HCT116 (cell line): ENCODE measurements around the gene TRAF3. TPM values are rescaled to one million over a fixed set of nuclear protein-coding genes. Genes with fewer than 3 reads are reported as not detected.

Source experiments
- ATAC-seq: fragments of 200-7000 bp; cut with Tn5 transposase; 2 replicates; pipeline ENCODE4 v1.9.1; 2020; ENCODE audit warnings: mild to moderate bottlenecking, moderate library complexity
- BruUV-seq: library from RNA; stranded (reverse); fragments of 400-500 nt; replicated peaks from 2 replicates; lab custom pipeline; 2021; lab: Mats Ljungman, UMichigan
- CTCF ChIA-PET: fragments of 300-600 bp; sonication (Branson Sonifier 250); formaldehyde crosslinking; loops from one replicate; lab custom pipeline; 2021; ENCODE audit warnings: antibody characterized with exemption; lab: Charles Lee
- POLR2A ChIA-PET: fragments of 300-600, 350-600 bp; sonication (Branson Sonifier 250); formaldehyde crosslinking; loops from one replicate; lab custom pipeline; 2021; ENCODE audit warnings: antibody characterized with exemption; lab: Charles Lee
- RAD21 ChIA-PET, 2 experiments: fragments of 300-600 bp; sonication (Branson Sonifier 250); formaldehyde crosslinking; loops; one replicate each; lab custom pipeline; 2023; ENCODE audit warnings: low total read pairs in 2 of 2; ENCODE audit not compliant: uncharacterized antibody in 2 of 2, unreplicated experiment in 2 of 2, low non-redundant PET in 1 of 2; lab: Charles Lee
- DNase-seq: peaks from one replicate; pipeline ENCODE4 v3.0.0-alpha.2; 2010; ENCODE audit warnings: low read depth, low spot score
- H2AFZ ChIP-seq: fragments of 200-600 bp; shearing (Covaris generic), sonication (generic); 2 replicates; pipeline ENCODE4 v1.6.1; 2017; ENCODE audit warnings: low read depth, mixed run types, mixed read lengths, antibody characterized with exemption, low read length; ENCODE audit not compliant: poor library complexity, severe bottlenecking
- H3K27ac ChIP-seq: 2 replicates; pipeline ENCODE4 v1.5.1; 2012; ENCODE audit warnings: low read depth, low read length
- H3K27me3 ChIP-seq: fragments of 200-600 bp; sonication (generic); 2 replicates; pipeline ENCODE4 v1.6.1; 2016; ENCODE audit warnings: mixed run types, low read length, mixed read lengths; ENCODE audit not compliant: insufficient read depth
- H3K36me3 ChIP-seq, 2 experiments: fragments of 200-500 bp in 1 of 2; fragments of 200-600 bp in 1 of 2; sonication (Bioruptor generic) in 1 of 2; sonication (generic) in 1 of 2; 2 replicates each; pipeline versions ENCODE4 v1.5.1 to v1.6.1; 2014 to 2016; ENCODE audit warnings: low read length in 2 of 2, inconsistent platforms in 1 of 2, mixed read lengths in 1 of 2, mixed run types in 1 of 2; ENCODE audit not compliant: insufficient read depth in 2 of 2, control insufficient read depth in 1 of 2
- H3K4me1 ChIP-seq, 2 experiments: fragments of 200-600 bp in 1 of 2; sonication (generic) in 1 of 2; 2 replicates each; pipeline versions ENCODE4 v1.5.1 to v1.6.1; 2012 to 2017; ENCODE audit warnings: low read length in 2 of 2, inconsistent platforms in 1 of 2, mild to moderate bottlenecking in 1 of 2, mixed read lengths in 1 of 2, mixed run types in 1 of 2, moderate library complexity in 1 of 2; ENCODE audit not compliant: insufficient read depth in 2 of 2, control insufficient read depth in 1 of 2
- H3K4me2 ChIP-seq: fragments of 200-600 bp; sonication (generic); 2 replicates; pipeline ENCODE4 v1.6.1; 2017; ENCODE audit warnings: mixed run types, low read length, mixed read lengths
- H3K4me3 ChIP-seq, 2 experiments: fragments of 200-600 bp in 1 of 2; sonication (generic) in 1 of 2; replicated peaks in 1 of 2; 2 replicates each; pipeline ENCODE4 v1.5.1; 2011 to 2016; ENCODE audit warnings: low read length in 2 of 2, control low read depth in 1 of 2, low read depth in 1 of 2, mild to moderate bottlenecking in 1 of 2, mixed read lengths in 1 of 2, mixed run types in 1 of 2
- H3K79me2 ChIP-seq: fragments of 200-600 bp; sonication (generic); 2 replicates; pipeline ENCODE4 v1.6.1; 2017; ENCODE audit warnings: mild to moderate bottlenecking, mixed run types, low read length, moderate library complexity, mixed read lengths; ENCODE audit not compliant: insufficient read depth
- H3K9ac ChIP-seq: fragments of 200-600 bp; sonication (generic); 2 replicates; pipeline ENCODE4 v1.6.1; 2016; ENCODE audit warnings: low read length, mixed read lengths
- H3K9me2 ChIP-seq: fragments of 200-600 bp; sonication (generic), shearing (Covaris generic); 2 replicates; pipeline ENCODE4 v1.6.1; 2017; ENCODE audit warnings: mixed run types, mild to moderate bottlenecking, moderate library complexity; ENCODE audit not compliant: insufficient read depth
- H3K9me3 ChIP-seq, 2 experiments: fragments of 200-500 bp in 1 of 2; fragments of 200-600 bp in 1 of 2; sonication (Bioruptor generic) in 1 of 2; sonication (generic) in 1 of 2; 2 replicates each; pipeline ENCODE4 v1.6.1; 2014 to 2017; ENCODE audit warnings: low read length in 2 of 2, mixed read lengths in 2 of 2, inconsistent platforms in 1 of 2, low read depth in 1 of 2, mild to moderate bottlenecking in 1 of 2, mixed run types in 1 of 2, moderate library complexity in 1 of 2; ENCODE audit not compliant: control insufficient read depth in 1 of 2, insufficient read depth in 1 of 2
- H4K20me1 ChIP-seq: fragments of 200-600 bp; sonication (generic), shearing (Covaris generic); 2 replicates; pipeline ENCODE4 v1.6.1; 2017; ENCODE audit warnings: mixed run types, mild to moderate bottlenecking, moderate library complexity; ENCODE audit not compliant: insufficient read depth
- CEBPB ChIP-seq: IDR thresholded peaks from 2 replicates; pipeline ENCODE4 v1.6.1; 2012; ENCODE audit warnings: low read depth
- EGR1 ChIP-seq: IDR thresholded peaks from 2 replicates; pipeline ENCODE4 v1.6.1; 2012; ENCODE audit warnings: low read depth
- ELF1 ChIP-seq: IDR thresholded peaks from 2 replicates; pipeline ENCODE4 v1.6.1; 2012; ENCODE audit warnings: low read depth, borderline replicate concordance
- EZH2 ChIP-seq: fragments of 200-600 bp; sonication (generic); IDR thresholded peaks from 2 replicates; pipeline ENCODE4 v1.6.1; 2017; ENCODE audit warnings: antibody characterized with exemption, mixed run types
- EZH2phosphoT487 ChIP-seq: fragments of 200-600 bp; IDR thresholded peaks from 2 replicates; pipeline ENCODE4 v1.6.1; 2018; ENCODE audit warnings: antibody characterized with exemption, borderline replicate concordance
- FOSL1 ChIP-seq: IDR thresholded peaks from 2 replicates; pipeline ENCODE4 v1.6.1; 2012; ENCODE audit warnings: low read depth
- JUND ChIP-seq: IDR thresholded peaks from 2 replicates; pipeline ENCODE4 v1.6.1; 2012
- POLR2AphosphoS5 ChIP-seq: IDR thresholded peaks from 2 replicates; pipeline ENCODE4 v1.6.1; 2011; ENCODE audit warnings: mild to moderate bottlenecking, low read depth, low read length, moderate library complexity
- RAD21 ChIP-seq: IDR thresholded peaks from 2 replicates; pipeline ENCODE4 v1.6.1; 2012; ENCODE audit warnings: low read depth, mild to moderate bottlenecking
- YY1 ChIP-seq: IDR thresholded peaks from 2 replicates; pipeline ENCODE4 v1.6.1; 2011; ENCODE audit warnings: low read length, low read depth, moderate library complexity, mild to moderate bottlenecking; ENCODE audit not compliant: insufficient replicate concordance; ENCODE audit errors: extremely low read depth
- ZNF274 ChIP-seq: fragments of 200-500 bp; sonication (Bioruptor generic); IDR thresholded peaks from 2 replicates; pipeline ENCODE4 v1.6.1; 2014; ENCODE audit warnings: mild to moderate bottlenecking, low read depth, low read length, inconsistent platforms
- intact Hi-C: fragments of 100-400 bp; cut with micrococcal nuclease; formaldehyde crosslinking; loops from 2 replicates; pipeline ENCODE4 v1.10.0; 2022
- total RNA-seq: library from RNA; stranded (reverse); gene quantifications from one replicate; pipeline ENCODE4 v1.2.1, GENCODE V29; 2021; ENCODE audit not compliant: unreplicated experiment
- TF ChIP-seq, protein P1 (sequence below): IDR thresholded peaks from 2 replicates; pipeline ENCODE4 v1.6.1; 2012
- TF ChIP-seq, protein P2 (sequence below), 3 experiments: fragments of 200-600 bp in 1 of 3; sonication (generic) in 1 of 3; IDR thresholded peaks in 2 of 3; conservative IDR thresholded peaks in 1 of 3; 2 replicates each; pipeline ENCODE4 v1.5.1; 2012 to 2017; ENCODE audit warnings: low read depth in 2 of 3, low read length in 2 of 3, antibody characterized with exemption in 1 of 3, borderline replicate concordance in 1 of 3, control low read depth in 1 of 3, mild to moderate bottlenecking in 1 of 3, mixed read lengths in 1 of 3, mixed run types in 1 of 3, moderate library complexity in 1 of 3; ENCODE audit not compliant: insufficient read depth in 1 of 3
- TF ChIP-seq, protein P3 (sequence below): IDR thresholded peaks from 2 replicates; pipeline ENCODE4 v1.6.1; 2012

Gene TRAF3
- total RNA-seq, 1 experiment from 2014 or later, result 32.1 TPM

DNA sequence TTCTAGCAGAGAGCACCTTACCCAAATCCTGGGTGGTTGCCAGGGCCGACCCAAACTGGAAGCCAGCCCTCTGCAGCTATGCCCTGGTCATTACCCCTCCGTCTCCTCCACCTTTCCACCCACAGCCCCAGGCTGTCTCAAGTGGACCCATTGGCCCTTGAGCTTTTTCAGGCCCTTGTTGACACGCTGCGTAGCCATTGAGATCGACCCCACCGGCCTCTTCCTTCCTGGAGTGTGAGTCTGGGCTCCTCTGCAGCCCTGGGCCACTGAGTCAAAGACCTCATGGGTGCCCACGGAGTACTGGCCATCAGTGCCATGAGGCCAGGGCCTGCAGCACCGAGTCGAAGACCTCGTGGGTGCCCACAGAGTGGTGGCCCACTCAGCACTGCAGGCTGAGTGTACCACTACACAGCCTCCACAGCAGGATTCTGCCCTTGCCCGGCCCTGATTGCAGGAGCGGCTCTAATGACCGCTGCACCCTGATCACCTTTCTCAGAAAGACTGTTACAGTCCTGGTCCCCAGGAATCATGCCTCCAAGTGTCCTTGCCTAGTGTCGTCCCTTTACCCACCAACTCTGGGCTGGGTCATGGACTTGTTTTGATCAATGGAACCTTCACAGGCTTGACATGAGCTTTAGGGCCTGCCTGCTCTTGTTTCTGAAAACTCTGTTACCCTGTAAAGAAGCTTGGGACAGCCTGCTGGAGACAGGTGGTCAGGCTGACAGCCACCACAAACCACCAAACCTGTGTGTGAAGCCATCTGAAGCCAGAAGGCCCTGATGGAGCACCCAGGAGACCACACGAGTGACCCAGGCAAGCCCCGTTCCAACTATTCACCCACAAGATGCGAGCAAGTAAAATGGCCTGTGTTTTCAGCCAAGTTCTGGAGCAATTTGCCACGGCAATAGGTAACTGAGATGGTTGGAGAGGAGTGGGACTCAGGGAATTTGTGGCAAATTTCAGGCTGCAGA lies 39.6 kb upstream of the TRAF3 start (continued):
- TF ChIP-seq RAD21, result no peak

DNA sequence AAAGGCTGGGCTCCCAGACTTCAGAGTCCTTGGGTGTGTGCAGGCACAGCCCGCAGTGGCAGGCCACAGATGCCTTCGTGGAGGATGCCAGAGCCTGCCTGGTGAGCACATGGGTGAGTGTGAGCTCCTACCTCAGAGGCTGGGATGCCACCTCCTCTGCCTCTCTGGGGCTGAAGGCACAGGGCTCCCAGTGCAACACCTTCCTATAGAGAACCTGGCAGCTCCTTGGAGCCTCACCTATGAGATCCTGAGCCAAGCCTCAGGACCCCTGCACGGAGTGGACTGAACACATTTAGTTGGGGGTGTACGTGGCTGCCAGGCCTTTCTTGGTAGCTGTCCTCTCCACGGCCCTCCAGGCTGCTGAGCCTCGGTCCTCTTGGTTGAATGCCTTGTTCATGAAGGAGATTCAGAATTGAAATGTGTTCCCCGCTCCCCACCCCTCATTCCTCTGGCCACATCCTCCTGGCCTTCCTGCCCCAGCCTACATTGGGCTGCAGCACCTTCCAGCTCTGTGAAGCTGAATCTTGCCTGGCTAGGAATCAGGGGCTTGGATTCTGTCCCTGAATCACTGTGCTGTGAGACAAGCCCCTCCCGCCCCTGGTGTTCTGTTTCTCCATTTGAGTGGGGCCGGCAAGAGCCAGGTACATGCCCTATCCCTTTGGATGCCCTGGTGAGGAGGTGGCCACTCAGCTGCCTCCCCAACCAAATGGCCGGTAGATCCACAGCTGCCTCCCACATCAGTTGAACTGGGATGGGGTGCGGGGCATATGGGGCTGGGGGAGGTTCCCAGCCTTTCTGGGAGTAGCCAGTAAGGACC lies 38.7 kb upstream of the TRAF3 start:
- Histone ChIP-seq H3K9me3 (no peaks in the 10 kb centered on the region; a peak in 2 of 4 replicates), H3K27ac (no peak overlapping the region), H4K20me1 (no peaks in the 10 kb centered on the region), H3K9ac (no peak overlapping the region), H3K4me3 (no peak overlapping the region), H2AFZ (no peak overlapping the region), H3K27me3 (no peaks in the 10 kb centered on the region), H3K36me3 (0 out of 4 replicates have a peak, but pooled peaks cover 0 to 4% of the 10 kb centered on the region in 2 experiments), H3K9me2 (no peaks in the 10 kb centered on the region), H3K4me1 (no peaks in the 10 kb centered on the region), H3K4me2 (no peak overlapping the region), H3K79me2 (no peaks in the 10 kb centered on the region)
- ChIA-PET POLR2A (no interaction called here), CTCF (no interaction called here), RAD21 (no interaction called here)
- ATAC-seq (no peak), DNase-seq (no peak)
- BruUV-seq, result no TSS peak
- intact Hi-C loops, result no loop called here
- TF ChIP-seq, protein P1, sequence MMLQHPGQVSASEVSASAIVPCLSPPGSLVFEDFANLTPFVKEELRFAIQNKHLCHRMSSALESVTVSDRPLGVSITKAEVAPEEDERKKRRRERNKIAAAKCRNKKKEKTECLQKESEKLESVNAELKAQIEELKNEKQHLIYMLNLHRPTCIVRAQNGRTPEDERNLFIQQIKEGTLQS, result no peak
- TF ChIP-seq, protein P2, sequence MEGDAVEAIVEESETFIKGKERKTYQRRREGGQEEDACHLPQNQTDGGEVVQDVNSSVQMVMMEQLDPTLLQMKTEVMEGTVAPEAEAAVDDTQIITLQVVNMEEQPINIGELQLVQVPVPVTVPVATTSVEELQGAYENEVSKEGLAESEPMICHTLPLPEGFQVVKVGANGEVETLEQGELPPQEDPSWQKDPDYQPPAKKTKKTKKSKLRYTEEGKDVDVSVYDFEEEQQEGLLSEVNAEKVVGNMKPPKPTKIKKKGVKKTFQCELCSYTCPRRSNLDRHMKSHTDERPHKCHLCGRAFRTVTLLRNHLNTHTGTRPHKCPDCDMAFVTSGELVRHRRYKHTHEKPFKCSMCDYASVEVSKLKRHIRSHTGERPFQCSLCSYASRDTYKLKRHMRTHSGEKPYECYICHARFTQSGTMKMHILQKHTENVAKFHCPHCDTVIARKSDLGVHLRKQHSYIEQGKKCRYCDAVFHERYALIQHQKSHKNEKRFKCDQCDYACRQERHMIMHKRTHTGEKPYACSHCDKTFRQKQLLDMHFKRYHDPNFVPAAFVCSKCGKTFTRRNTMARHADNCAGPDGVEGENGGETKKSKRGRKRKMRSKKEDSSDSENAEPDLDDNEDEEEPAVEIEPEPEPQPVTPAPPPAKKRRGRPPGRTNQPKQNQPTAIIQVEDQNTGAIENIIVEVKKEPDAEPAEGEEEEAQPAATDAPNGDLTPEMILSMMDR (IDR thresholded peaks at IDR 0.05 in 2 of 3, conservative IDR thresholded peaks at IDR 0.05 in 1 of 3; ENCODE audit: borderline replicate concordance in 1 of 3, insufficient read depth in 1 of 3, low read depth in 2 of 3, low read length in 2 of 3), result no peak
- no peak for TF ChIP-seq ZNF274
- TF ChIP-seq, protein P3, sequence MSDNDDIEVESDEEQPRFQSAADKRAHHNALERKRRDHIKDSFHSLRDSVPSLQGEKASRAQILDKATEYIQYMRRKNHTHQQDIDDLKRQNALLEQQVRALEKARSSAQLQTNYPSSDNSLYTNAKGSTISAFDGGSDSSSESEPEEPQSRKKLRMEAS, result no peak
- no peak for TF ChIP-seq EZH2
- TF ChIP-seq ELF1, result no peak
- TF ChIP-seq JUND, result no peak
- TF ChIP-seq CEBPB, result no peak
- no peak for TF ChIP-seq YY1
- no peak for TF ChIP-seq FOSL1
- no peak for TF ChIP-seq EZH2phosphoT487
- TF ChIP-seq POLR2AphosphoS5, result no peak
- no peak for TF ChIP-seq EGR1
